ENCODE results near the gene RAB21. TPM values are rescaled to one million over a fixed set of nuclear protein-coding genes. Genes with fewer than 3 reads are reported as not detected.

RAB21 gene
- total and polyA plus RNA-seq, 11 donors = 25.3 to 236 (median 193) TPM

DNA sequence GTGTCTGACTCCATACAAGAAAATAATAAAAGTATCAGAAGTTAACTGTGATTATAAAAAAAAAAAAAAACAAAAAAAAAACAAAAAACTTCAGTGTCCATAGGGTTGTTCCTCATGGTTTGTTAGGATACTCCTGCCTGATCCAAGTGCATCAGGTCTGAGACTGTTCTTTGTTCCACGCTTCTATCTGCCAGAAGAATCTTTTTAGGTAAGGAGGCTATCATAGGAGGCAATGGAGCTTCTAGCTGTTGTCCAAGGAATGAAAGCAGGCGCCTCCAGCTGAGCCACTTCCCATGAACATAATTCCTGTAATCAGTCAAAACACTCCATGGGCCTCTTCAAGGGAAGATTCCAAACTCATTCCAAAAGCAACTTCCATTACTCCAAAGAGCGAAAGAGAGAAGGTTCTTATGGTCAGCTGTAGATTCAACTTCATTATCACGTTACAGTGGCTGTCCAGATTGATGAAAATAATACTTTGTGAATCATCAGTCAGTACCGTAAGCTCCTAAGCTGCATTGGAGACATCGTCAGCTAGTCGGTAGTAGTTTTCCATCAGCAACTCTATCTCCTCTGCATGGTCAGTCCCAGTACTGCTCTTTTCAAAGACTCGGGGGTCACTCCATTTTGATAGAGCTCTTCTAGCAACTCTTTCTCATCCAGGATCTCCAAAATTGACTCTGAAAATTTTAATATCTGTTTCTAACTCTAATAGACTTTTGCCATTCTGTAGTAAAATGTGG, 94.6 kb downstream of the RAB21 start:
- DNase-seq (no peak), ATAC-seq (peak in 1 of 4 donors; percentile 31)
- 81 to 89% (median 88%) methylated on average over 8 of the region's 8 CpGs for WGBS, 4 donors
- Histone ChIP-seq H3K27ac (peak overlapping the region in 4 of 12 donors; percentile 11 to 31 (median 28)), H3K4me3 (no peak overlapping the region), H3K9me3 (peaks cover 0 to 11% (median 0%) of the 10 kb centered on the region in 12 donors), H3K36me3 (peaks cover 0 to 21% (median 0%) of the 10 kb centered on the region in 9 donors), H3K4me1 (peaks cover 0 to 50% (median 32%) of the 10 kb centered on the region in 12 donors), H3K27me3 (no peaks in the 10 kb centered on the region)
- intact Hi-C loops (cut with DNase I) = loop anchor here in 4 of 10 donors (5.0 to 10.0 kb wide), 3 partner anchors 64 to 184 kb away; partner anchors contain the start of genes THAP2 (in 1 of the 4) and ZFC3H1 (in 1 of the 4)
- no peak for TF ChIP-seq POLR2A (IDR thresholded peaks at IDR 0.05)
- TF ChIP-seq, protein P1, sequence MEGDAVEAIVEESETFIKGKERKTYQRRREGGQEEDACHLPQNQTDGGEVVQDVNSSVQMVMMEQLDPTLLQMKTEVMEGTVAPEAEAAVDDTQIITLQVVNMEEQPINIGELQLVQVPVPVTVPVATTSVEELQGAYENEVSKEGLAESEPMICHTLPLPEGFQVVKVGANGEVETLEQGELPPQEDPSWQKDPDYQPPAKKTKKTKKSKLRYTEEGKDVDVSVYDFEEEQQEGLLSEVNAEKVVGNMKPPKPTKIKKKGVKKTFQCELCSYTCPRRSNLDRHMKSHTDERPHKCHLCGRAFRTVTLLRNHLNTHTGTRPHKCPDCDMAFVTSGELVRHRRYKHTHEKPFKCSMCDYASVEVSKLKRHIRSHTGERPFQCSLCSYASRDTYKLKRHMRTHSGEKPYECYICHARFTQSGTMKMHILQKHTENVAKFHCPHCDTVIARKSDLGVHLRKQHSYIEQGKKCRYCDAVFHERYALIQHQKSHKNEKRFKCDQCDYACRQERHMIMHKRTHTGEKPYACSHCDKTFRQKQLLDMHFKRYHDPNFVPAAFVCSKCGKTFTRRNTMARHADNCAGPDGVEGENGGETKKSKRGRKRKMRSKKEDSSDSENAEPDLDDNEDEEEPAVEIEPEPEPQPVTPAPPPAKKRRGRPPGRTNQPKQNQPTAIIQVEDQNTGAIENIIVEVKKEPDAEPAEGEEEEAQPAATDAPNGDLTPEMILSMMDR (IDR thresholded peaks at IDR 0.05) = no peak

Other genes starting within 250 kb of the RAB21 start
- gene ZFC3H1, start 91.0 kb upstream of the RAB21 start, total RNA-seq = 10 to 100 TPM; 15.6 to 27.3 (median 18.2) TPM
- 10 to 100 TPM in 1 of 2 donors, 1 to 10 TPM in 1; 9.8 to 11.2 TPM for gene ZFC3H1, start 91.0 kb upstream of the RAB21 start, polyA plus RNA-seq
- 10 to 100 TPM in 1 of 9 donors, 1 to 10 TPM in 8; 2.2 to 13.1 (median 4.9) TPM for gene THAP2, start 90.6 kb upstream of the RAB21 start, total RNA-seq
- gene THAP2, start 90.6 kb upstream of the RAB21 start, polyA plus RNA-seq = 1 to 10 TPM; 3.2 to 3.7 TPM
- 10 to 100 TPM; 15.5 to 39.5 (median 28.8) TPM for gene TMEM19, start 68.8 kb upstream of the RAB21 start, total RNA-seq
- 10 to 100 TPM in 1 of 2 donors, 1 to 10 TPM in 1; 8.8 to 24.6 TPM for gene TMEM19, start 68.8 kb upstream of the RAB21 start, polyA plus RNA-seq
- gene TBC1D15, start 84.9 kb downstream of the RAB21 start, total RNA-seq = 10 to 100 TPM; 10.5 to 36.2 (median 24.9) TPM
- gene TBC1D15, start 84.9 kb downstream of the RAB21 start, polyA plus RNA-seq = 10 to 100 TPM; 12.1 to 15.0 TPM
- under 1 TPM in 1 of 9 donors, not detected in 8; 0.17 TPM for gene TPH2, start 184.0 kb downstream of the RAB21 start, total RNA-seq
- gene TPH2, start 184.0 kb downstream of the RAB21 start, polyA plus RNA-seq = not detected